ENCODE results near the gene CENPA.
A peak's percentile ranks its signal among the peaks of the same experiment; 100 is the strongest.

CENPA gene

GRCh38 chr2:26782876-26783704 lies 2.8 kb upstream of the CENPA start:
- Histone ChIP-seq H3K4me3 (ENCODE audit: insufficient read depth, low read length, poor library complexity, severe bottlenecking) (no peak overlapping the region), H3K27me3 (ENCODE audit: low read length) (no peaks in the 10 kb centered on the region), H3K4me2 (ENCODE audit: low read depth, low read length, poor library complexity, severe bottlenecking) (no peak overlapping the region), H3K36me3 (ENCODE audit: low read length) (0 out of 2 replicates have a peak, but pooled peaks cover 3% of the 10 kb centered on the region), H3F3A (ENCODE audit: insufficient read depth) (no peaks in the 10 kb centered on the region), H3K9me3 (ENCODE audit: insufficient read depth, low read length) (no peaks in the 10 kb centered on the region), H2AFZ (ENCODE audit: low read depth, low read length, severe bottlenecking) (no peak overlapping the region), H3K9me2 (replicated peaks; ENCODE audit: insufficient read depth, low read length) (no peaks in the 10 kb centered on the region), H3K9ac (ENCODE audit: low read length) (no peak overlapping the region), H3K27ac (ENCODE audit: low read depth, low read length) (no peak overlapping the region), H4K20me1 (ENCODE audit: low read depth, low read length) (no peaks in the 10 kb centered on the region), H3K79me2 (ENCODE audit: insufficient read depth, low read length) (peaks cover 22% of the 10 kb centered on the region)
- TF ChIP-seq CTCF (IDR thresholded peaks at IDR 0.05; ENCODE audit: insufficient read depth, low read length, poor library complexity, severe bottlenecking) (no peak), EZH2phosphoT487 (conservative IDR thresholded peaks at IDR 0.05; ENCODE audit: low read length) (no peak)

- Histone ChIP-seq H3K9me2 (replicated peaks; ENCODE audit: insufficient read depth, low read length) (no peaks in the 10 kb centered on the region), H3F3A (ENCODE audit: insufficient read depth) (no peaks in the 10 kb centered on the region), H4K20me1 (ENCODE audit: low read depth, low read length) (no peaks in the 10 kb centered on the region), H3K27me3 (ENCODE audit: low read length) (no peaks in the 10 kb centered on the region), H3K9ac (ENCODE audit: low read length) (no peak overlapping the region), H3K79me2 (ENCODE audit: insufficient read depth, low read length) (peaks cover 38% of the 10 kb centered on the region), H2AFZ (ENCODE audit: low read depth, low read length, severe bottlenecking) (peak overlapping the region; percentile 88), H3K9me3 (ENCODE audit: insufficient read depth, low read length) (no peaks in the 10 kb centered on the region), H3K36me3 (ENCODE audit: low read length) (peaks cover 8% of the 10 kb centered on the region), H3K27ac (ENCODE audit: low read depth, low read length) (no peak overlapping the region), H3K4me3 (ENCODE audit: insufficient read depth, low read length, poor library complexity, severe bottlenecking) (peak overlapping the region; percentile 48), H3K4me2 (ENCODE audit: low read depth, low read length, poor library complexity, severe bottlenecking) (peak overlapping the region; percentile 65)
- TF ChIP-seq CTCF (IDR thresholded peaks at IDR 0.05; ENCODE audit: insufficient read depth, low read length, poor library complexity, severe bottlenecking) (no peak), EZH2phosphoT487 (conservative IDR thresholded peaks at IDR 0.05; ENCODE audit: low read length) (no peak)
Observed at GRCh38 chr2:26784570-26785234, 1.2 kb upstream of the CENPA start.

- Histone ChIP-seq H2AFZ (ENCODE audit: low read depth, low read length, severe bottlenecking) (peak overlapping the region; percentile 68), H4K20me1 (ENCODE audit: low read depth, low read length) (peaks cover 5% of the 10 kb centered on the region; the same call in 1 of the 2 replicates), H3K36me3 (ENCODE audit: low read length) (peaks cover 21% of the 10 kb centered on the region), H3K9ac (ENCODE audit: low read length) (peak overlapping the region; percentile 93), H3K9me2 (replicated peaks; ENCODE audit: insufficient read depth, low read length) (no peaks in the 10 kb centered on the region), H3K4me2 (ENCODE audit: low read depth, low read length, poor library complexity, severe bottlenecking) (peak overlapping the region; percentile 81), H3K9me3 (ENCODE audit: insufficient read depth, low read length) (no peaks in the 10 kb centered on the region), H3K27ac (ENCODE audit: low read depth, low read length) (peak overlapping the region; percentile 78), H3K4me3 (ENCODE audit: insufficient read depth, low read length, poor library complexity, severe bottlenecking) (peak overlapping the region; percentile 94), H3K79me2 (ENCODE audit: insufficient read depth, low read length) (peaks cover 54% of the 10 kb centered on the region), H3K27me3 (ENCODE audit: low read length) (no peaks in the 10 kb centered on the region), H3F3A (ENCODE audit: insufficient read depth) (no peaks in the 10 kb centered on the region)
- TF ChIP-seq EZH2phosphoT487 (conservative IDR thresholded peaks at IDR 0.05; ENCODE audit: low read length) (no peak), CTCF (IDR thresholded peaks at IDR 0.05; ENCODE audit: insufficient read depth, low read length, poor library complexity, severe bottlenecking) (no peak)
Observed at GRCh38 chr2:26786207-26787028, 562 bp downstream of the CENPA start.

Data from SU-DHL-6 (cell line).